ENCODE measurements around the gene SSR3.

SSR3 gene

DNA sequence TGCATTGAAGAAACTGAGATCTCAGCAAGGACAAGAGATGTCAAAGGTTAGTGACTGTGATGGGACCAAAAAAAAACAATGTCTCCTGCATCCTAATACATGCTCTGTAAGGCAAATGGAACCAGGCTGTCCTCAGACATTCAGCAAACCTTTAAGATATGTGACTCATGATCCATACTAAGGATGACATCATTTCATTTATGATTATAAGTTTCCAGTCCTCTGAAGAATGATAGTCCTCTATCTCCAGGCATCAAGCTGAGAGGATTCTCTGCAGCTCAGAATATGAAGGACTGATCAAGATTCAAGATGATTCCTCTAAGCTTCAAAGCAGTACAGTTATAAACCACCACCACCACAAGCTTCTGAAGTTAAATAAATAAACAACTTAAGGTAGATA is 47.6 kb downstream of the SSR3 start:
- TF ChIP-seq, protein P1, sequence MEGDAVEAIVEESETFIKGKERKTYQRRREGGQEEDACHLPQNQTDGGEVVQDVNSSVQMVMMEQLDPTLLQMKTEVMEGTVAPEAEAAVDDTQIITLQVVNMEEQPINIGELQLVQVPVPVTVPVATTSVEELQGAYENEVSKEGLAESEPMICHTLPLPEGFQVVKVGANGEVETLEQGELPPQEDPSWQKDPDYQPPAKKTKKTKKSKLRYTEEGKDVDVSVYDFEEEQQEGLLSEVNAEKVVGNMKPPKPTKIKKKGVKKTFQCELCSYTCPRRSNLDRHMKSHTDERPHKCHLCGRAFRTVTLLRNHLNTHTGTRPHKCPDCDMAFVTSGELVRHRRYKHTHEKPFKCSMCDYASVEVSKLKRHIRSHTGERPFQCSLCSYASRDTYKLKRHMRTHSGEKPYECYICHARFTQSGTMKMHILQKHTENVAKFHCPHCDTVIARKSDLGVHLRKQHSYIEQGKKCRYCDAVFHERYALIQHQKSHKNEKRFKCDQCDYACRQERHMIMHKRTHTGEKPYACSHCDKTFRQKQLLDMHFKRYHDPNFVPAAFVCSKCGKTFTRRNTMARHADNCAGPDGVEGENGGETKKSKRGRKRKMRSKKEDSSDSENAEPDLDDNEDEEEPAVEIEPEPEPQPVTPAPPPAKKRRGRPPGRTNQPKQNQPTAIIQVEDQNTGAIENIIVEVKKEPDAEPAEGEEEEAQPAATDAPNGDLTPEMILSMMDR (IDR thresholded peaks at IDR 0.05; ENCODE audit: extremely low read depth, missing control alignments): no peak
- no peak for DNase-seq (ENCODE audit: low spot score)

DNA sequence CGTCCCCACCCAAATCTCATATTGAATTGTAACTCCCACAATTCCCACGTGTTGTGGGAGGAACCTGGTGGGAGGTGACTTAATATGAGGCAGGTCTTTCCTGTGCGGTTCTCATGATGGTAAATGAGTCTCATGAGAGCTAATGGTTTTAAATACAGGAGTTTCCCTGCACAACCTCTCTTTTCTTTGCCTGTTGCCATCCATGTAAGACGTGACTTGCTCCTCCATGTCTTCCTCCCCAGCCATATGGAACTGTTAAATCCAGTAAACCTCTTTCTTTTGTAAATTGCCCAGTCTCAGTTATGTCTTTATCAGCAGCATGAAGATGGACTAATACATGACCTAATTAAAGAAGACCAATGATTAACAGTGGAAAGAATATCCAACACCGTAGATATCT is 56.6 kb downstream of the SSR3 start:
- TF ChIP-seq, protein P1 (IDR thresholded peaks at IDR 0.05; ENCODE audit: extremely low read depth, missing control alignments): no peak
- DNase-seq (ENCODE audit: low spot score): no peak

DNA sequence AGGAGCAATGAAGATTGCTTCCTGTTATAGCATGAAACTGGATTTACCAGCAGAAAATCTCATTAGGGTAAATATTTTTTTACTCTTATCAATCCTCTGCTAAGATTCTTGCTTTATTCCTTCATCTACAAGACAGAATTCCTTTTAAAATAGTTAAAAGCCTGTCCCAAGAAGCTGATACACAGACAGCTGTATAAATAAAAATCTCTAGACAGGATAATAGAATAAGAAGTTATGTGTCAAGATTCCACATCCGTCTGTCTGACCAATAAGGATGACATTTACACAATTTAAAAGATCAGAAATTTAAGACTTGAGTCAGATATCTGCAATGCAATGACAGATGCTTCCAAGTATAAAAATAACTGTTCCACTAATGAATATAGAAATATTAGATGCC is 57.6 kb downstream of the SSR3 start:
- TF ChIP-seq, protein P1 (IDR thresholded peaks at IDR 0.05; ENCODE audit: extremely low read depth, missing control alignments): no peak
- no peak for DNase-seq (ENCODE audit: low spot score)

DNA sequence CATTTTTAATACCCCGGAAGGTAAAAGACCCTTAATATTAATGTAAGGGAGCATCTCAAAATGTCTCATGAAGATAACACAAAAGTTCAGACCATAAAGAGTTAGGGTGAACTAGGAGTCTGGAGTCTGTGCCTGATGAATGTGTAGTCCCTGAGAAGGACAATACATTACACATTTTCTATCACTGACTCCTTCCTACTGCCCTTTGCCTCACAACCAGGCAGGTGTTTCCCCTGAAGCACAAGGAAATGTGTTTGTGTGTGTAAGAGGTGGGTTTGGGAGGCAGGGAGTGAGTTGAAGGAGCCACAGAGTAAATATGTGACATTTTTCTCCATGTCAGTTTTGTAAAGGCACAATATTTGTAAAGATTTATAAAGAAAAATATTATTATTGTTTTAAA is 59.1 kb downstream of the SSR3 start:
- TF ChIP-seq, protein P1 (IDR thresholded peaks at IDR 0.05; ENCODE audit: extremely low read depth, missing control alignments): no peak
- DNase-seq (ENCODE audit: low spot score): no peak

DNA sequence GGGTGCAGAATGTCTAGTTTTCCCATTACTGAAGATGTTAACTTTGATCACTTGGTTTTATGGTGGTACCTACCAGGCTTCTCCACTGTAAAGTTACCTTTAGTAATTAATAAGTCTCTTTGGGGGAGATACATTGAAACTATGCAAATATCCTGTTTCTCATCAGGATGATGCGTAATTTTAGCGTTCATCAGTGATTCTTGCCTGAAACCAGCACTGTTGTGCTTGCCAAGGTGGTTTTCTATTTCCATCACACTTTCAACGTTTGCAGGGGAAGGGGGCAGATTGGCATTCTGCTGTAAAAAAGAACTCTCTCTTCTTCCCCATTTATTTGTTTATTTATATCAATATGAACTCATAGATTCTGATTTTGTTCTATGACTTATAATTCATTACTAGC is 61.0 kb downstream of the SSR3 start:
- DNase-seq (ENCODE audit: low spot score): no peak
- TF ChIP-seq, protein P1 (IDR thresholded peaks at IDR 0.05; ENCODE audit: extremely low read depth, missing control alignments): no peak

DNA sequence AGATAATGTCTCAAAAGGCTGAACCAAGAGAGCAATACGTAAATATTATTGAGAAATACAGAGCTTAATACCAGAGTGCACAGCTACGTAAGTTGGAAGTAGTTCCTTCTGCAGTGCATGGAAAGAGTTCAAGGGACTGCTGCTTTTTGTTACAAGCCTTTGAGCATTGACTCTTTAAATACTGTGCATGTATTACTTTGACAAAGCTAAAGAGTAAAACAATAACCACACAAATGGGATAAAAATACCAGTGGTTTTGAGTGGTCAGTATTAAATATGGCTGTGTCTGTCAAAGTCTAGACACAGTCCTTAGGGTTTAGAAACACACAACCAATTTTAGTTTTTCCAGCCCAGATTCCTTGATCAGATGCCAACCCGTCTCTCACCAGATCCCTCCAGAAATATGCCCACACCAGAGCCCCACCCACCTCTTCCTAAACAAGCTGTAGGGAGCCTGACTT is 62.1 kb downstream of the SSR3 start:
- DNase-seq (ENCODE audit: low spot score): no peak
- TF ChIP-seq, protein P1 (IDR thresholded peaks at IDR 0.05; ENCODE audit: extremely low read depth, missing control alignments): no peak

DNA sequence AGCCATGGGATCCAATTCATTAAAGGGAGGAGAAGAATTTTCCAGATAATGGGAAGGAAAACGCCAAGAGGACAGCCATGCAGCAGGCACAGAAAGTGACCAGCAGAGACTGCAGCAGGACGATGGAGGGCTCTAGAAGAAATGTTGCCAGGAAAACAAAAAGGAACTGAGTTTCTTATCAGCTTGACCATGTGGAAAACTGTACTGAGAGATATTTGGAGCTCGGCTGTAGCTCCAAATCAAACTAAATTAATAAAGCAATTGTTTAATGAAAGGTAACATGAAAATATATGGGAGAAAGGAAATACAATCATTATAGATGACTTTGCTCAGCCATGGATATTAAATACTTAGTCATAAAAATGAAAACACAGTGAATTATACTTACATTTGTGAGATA is 63.7 kb downstream of the SSR3 start:
- no peak for DNase-seq (ENCODE audit: low spot score)
- TF ChIP-seq, protein P1 (IDR thresholded peaks at IDR 0.05; ENCODE audit: extremely low read depth, missing control alignments): no peak

All from GM20000 (cell line).